Activated T-cell treated with anti-CD3 and anti-CD28 coated beads, Interleukin-2, amount 50 U/mL, for 48 hours (primary cell): Measurements from ENCODE around the gene WASHC2A.
"Not testable (repeated sequence)": the region's sequence is repeated elsewhere in the genome, so short reads cannot be mapped to it uniquely, and the experiment has no call there.

Source experiments
- DNase-seq, 2 experiments: peaks; one replicate each; pipeline ENCODE4 v3.0.0-alpha.2; 2020

The WASHC2A gene

DNA sequence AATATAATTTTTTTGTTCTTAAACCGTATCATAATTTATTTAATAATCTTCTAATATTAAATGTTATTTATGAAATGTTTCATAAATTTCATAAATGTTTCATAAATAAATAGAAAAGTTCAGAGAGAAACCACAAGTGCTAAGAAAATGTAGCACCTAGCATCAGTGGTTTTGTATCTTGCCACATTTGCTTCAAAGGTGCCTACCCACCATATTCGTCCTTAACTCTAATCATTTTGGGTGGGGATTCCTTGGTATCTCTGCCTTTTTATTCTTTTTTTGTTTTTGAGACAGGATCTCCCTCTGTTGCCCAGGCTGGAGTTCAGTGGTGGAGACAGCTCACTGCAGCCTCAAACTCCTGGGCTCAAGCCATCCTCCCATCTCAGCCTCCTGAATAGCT is 7.4 kb downstream of the WASHC2A start:
- DNase-seq, result not testable (repeated sequence)

- DNase-seq, result not testable (repeated sequence)
Observed at GRCh38 chr10:50075544-50075943, 7.8 kb downstream of the WASHC2A start.

- not testable (repeated sequence) for DNase-seq
Observed at GRCh38 chr10:50091304-50091703, 23.6 kb downstream of the WASHC2A start.

GRCh38 chr10:50092928-50093327 is 25.2 kb downstream of the WASHC2A start:
- DNase-seq, result not testable (repeated sequence)

DNA sequence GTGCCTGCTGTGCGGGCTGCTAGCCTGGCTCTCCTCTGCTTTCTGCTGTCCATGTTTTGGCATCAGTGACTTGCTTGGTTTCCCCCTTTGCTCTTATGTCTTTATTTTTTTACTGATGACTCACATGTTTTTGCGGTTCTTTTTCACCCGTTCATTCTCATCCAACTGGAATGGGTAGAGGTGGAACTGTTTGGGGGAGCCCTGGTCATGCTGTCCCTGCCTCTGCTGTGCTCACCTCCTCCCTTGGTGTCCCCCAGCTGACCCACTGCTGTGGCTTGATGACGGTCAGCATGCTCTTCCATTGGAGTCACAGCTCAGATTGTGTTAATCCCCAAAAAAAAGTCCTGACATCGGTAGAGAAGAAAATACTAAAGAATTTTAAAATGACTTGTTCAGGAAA is 26.9 kb downstream of the WASHC2A start:
- not testable (repeated sequence) for DNase-seq

DNA sequence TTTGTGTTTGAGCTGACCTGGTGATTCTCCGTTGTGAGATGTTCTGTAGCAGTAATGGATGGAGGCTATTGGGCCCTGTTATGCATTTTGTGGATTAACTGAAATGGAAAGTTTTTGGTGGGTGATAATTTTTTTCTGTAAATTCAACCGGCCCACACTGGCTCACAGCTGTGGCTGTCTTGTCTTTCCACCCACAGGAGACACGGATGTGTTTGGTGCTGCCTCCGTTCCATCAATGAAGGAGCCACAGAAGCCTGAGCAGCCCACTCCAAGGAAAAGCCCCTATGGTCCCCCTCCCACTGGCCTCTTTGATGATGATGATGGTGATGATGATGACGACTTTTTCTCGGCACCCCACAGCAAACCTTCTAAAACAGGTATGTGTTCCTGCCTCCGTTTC is 27.6 kb downstream of the WASHC2A start:
- not testable (repeated sequence) for DNase-seq

DNA sequence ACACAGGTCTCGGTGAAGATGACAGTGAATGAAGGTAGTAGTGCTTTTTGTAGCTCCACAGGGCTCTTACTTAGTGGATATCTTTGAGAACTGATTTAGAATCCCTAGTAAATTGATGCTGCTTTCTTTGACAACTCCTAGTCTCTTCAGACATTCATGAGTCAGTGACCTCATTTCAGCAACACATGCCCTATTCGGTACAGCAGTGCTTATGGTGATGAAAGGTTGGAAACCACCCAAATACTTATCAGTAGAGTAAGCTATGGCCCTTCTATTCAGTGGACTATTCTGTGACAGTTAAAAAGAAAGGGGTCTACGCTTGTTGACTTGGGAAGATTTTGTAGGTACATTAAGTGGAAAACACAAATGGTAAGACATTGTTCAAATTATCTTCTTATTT is 29.0 kb downstream of the WASHC2A start:
- not testable (repeated sequence) for DNase-seq

GRCh38 chr10:50098645-50099044 is 30.9 kb downstream of the WASHC2A start:
- DNase-seq, result not testable (repeated sequence)

DNA sequence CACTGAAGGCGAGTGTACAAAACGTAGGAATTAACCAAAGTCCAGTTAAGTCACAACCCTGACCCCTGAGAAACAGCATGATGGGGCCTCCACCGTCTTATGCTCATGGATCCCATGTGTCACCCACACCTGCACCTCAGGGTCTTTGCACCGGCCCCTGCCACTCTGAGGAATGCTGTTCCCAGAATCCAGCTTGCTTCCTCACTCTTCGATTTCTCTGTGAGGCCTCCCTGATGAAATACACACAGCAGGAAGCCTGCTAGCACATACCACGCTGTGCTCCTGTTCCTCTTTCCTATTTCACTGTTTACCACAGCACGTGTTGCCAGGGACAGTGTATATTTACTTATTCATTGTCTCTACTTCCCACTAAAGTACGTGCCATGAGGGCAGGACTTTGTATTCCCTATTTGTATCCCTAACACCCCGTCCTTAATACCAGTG is 33.4 kb downstream of the WASHC2A start:
- not testable (repeated sequence) for DNase-seq

GRCh38 chr10:50101747-50102146 is 34.0 kb downstream of the WASHC2A start:
- DNase-seq, result not testable (repeated sequence)

DNA sequence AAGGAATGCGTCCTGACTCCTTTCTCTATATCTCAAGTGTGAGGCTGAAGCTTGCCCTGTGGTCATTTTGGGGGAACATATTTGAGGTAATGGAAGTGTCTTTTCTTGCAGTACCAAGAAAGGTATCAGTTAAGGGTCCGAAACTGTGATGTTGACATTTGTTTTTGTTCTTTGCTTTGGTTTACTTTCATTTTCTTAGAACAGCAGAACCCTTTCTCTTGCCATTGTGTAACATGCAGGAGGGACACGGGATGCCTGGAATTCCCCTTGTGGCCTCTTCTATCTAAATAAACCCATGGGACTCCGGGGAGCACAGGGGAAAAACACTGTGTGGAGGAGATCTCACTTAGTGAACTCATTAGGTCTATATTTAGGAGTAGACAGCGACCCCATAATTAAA is 34.5 kb downstream of the WASHC2A start:
- DNase-seq, result not testable (repeated sequence)

DNA sequence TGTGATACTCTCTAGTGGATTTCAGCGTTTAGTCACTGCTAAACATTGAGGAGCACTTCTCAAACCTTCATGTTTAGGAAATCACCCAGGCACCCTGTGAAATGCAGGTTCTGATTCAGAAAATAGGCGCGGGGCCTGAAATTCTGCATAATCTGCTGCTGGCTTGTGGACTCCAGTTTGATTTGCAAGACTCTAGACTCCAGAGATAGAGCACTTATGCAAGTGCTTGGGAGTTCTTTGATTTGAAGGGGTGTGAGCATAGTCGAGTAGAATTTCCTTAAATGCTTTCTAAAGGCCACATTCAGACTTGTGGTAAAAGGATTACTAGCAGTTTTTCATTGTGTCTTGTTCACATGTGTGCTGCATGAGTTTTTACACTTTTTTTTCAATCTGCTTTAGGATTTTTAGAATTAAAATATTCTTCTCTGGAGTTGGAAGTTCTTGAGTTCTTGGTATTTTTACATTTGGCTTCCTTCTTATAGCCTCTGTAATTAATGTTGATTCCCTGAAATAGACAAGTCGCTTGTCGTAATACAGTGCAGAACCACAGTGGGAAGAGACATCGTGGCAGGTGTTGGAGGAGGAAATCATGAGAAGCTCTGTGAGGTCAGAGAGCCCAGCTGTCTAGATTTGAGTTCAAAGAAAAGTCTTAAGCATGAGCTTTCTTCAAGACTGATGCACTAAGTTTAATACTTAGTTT is 41.4 kb downstream of the WASHC2A start:
- not testable (repeated sequence) for DNase-seq

GRCh38 chr10:50112419-50113112 is 44.8 kb downstream of the WASHC2A start:
- not testable (repeated sequence) for DNase-seq

DNA sequence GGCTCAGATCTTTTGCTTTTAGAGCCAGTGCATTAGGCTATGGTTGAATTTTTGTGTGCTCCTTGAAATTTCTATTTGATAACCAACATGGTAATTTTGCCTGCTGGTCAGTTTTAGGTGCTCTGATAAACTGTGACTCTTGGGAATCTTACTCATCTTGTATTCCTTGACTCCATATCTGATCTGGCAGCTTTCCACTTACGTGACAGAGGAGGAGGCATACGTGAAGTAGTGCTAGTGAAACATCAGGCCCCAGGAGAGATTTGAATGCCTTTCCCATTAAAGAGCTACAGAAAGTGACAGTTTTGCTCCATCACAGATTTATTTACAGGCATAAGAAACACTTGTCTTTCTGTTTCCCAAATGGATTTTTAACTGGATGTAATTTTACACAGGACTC is 59.0 kb downstream of the WASHC2A start:
- not testable (repeated sequence) for DNase-seq

- not testable (repeated sequence) for DNase-seq
Observed at GRCh38 chr10:50127770-50128292, 60.1 kb downstream of the WASHC2A start.

DNA sequence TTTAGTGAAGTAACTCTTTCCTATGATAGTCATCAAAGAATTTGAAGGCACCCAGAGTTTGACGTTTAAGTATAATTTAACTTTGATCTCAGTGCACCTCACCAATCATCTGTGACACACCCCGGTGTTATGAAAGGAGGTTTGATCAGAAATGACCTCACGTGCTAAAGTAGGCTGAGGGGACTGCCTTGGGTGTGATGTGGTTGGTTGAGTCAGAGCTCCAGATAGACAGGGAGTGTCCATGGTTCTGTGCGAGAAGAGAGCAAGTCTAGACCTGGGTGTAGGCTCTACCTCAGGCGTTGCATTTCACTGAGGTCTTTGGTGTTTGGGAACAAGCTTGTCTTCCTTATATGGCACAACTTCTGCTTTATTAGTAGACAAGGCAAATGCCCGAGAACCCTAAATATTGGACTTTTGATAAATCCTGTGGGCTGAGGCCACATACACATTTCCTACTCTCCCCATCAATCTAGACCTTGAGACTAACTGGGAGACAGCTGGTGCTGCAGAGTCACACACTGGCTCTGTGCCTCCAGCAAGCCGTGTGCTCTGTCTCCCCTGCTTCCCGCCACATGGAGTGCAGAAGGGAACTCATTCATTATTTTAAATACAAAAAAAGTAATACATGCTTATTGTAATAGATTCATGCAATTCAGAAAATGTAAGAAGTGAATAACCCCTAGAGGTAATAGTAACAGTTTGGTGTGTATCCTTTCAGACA is 63.7 kb downstream of the WASHC2A start:
- DNase-seq, result not testable (repeated sequence)

DNA sequence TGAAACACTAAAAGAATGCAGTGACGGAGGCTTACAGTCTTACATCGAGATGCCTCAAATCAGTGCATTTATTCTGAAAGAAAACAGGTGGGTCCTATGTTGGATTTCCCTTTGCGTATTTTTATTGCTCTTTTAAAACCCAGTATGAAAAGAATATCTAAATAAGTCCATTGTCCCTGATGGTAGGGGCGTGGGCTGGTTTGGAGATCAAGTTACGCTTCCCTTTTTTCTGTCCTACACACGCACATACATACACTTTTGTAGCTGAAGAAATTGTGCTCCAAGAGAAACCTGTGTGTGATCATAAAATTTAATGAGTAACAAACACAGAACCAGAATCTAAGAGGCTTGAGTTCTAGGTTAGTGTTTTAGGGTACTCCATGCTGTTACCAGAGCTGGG is 64.6 kb downstream of the WASHC2A start:
- not testable (repeated sequence) for DNase-seq

DNA sequence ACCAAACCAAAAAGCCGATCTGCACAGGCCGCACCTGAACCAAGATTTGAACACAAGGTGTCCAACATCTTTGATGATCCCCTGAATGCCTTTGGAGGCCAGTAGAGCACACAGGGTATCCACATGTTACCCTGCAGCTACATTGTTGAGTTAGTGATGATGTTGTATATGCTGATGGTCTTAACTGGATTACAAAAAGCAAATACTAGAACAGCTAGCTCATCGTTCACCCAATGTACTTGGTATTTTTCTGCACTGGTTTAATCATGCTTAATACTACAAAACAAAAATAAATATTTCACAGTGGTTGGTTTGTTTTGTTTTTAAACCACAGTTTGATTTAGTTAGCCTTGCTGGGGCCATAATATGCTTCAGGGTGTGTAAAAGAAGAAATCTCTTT is 65.1 kb downstream of the WASHC2A start:
- not testable (repeated sequence) for DNase-seq

DNA sequence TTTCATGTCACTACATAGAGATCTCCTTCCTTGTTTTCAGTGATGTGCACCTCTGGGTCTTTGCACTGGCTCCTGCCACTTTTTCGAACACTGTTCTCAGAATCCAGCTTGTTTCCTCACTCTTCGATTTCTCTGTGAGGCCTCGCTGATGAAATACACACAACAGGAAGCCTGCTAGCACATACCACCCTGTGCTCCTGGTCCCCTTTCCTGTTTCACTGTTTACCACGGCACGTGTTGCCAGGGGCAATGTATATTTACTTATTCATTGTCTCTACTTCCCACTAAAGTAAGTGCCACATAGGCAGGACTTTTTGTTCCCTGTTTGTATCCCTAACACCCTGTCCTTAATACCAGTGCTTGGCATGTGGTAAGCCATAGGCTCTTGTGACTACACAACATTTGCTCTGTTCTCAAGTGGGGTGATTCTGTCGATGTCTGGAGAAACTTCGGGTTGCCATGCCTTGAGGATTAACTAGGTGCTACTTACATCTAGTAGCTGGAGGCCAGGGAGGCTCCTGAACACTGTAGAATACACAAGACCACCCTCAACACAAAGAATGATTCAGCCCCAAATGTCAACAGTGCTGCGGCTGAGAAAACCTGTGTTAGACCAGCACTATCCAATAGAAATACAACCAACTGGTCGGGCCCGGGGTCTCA is 75.9 kb downstream of the WASHC2A start:
- not testable (repeated sequence) for DNase-seq

DNA sequence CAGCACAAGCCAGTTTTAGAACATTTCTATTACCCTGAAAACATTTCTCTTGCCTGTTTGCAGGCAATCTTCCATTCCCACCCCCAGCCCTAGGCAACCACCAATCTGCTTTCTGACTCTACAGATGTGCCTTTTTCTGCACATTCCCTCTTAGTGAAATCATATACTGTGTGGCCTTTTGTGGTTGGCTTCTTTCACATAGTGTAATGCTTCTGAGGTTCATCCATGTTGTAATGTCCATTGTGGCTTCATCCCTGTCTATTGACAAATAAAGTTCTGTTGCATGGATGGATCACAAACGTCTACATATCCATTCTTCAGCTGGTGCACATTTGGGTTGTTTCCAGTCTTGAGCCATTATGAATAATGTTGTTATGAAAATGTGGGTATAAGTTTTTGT is 77.8 kb downstream of the WASHC2A start:
- not testable (repeated sequence) for DNase-seq

DNA sequence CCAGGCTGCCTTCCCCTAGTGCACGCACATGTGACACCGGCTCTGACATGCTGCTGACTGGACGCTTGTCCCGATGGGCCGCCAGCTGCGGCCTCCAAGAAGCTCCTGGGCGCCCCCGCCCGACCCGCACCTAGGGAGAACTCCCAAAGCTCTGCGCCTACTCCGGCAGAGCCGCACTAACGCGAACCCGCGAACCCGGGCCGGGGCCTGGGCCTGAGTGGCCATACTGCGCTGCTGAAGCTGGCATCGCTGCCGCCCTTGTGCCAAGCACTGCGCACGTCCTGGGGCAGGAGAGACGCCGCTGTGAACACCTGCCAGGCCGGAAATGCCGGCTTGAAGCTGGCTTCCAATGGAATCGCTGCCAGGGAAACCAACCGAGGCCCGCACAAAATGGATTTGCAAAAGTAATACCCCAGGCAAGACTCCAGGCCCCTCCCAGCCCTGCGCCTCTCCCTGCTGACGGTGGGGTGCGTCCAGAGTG is 85.1 kb downstream of the WASHC2A start:
- DNase-seq, result no peak

DNA sequence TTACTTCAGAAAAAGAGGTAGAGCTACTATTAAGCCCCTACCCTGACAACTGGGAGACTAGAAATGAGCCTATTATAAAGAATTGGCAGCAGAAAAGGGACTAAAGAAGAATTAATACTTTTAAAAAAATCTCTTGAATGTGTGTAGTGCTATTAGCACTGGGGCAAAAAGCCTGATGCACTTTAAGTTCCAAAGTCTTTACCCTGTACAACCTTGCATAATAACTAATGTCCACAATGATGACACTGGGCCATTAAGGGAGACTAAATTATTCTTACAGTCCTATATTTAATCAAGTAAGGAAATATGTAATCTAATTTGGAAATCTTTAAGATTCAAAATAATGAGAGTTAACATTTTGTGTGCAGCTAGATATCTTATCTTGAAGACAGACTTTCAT is 90.1 kb downstream of the WASHC2A start:
- DNase-seq, result not testable (repeated sequence)

DNA sequence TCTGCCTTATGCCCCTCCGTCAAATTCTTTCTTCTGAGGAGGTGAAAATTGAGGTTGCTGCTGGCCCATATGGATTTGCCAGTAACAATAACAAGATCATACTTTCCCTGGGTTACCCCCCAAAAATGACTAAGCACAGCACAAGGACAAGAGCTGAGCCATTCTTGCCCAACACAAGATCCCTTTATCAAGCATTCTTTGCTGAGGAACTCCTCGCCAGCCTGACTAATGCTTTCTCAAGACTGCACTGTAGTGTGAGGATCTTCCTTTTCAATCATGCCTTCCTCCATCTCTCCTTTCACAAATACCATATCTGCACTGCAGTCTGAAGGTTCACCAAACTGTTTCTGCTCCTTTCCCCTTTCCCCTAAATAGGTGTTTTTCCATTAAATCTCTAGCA is 92.1 kb downstream of the WASHC2A start:
- not testable (repeated sequence) for DNase-seq
